Activated CD4-positive, alpha-beta T cell treated with anti-CD3 and anti-CD28 coated beads, Interleukin-2, amount 50 U/mL, for 16 hours (primary cell): ENCODE results near the gene SRP14.

Source experiments
- DNase-seq: peaks from one replicate; pipeline ENCODE4 v3.0.0-alpha.2; 2020

Gene SRP14

DNA sequence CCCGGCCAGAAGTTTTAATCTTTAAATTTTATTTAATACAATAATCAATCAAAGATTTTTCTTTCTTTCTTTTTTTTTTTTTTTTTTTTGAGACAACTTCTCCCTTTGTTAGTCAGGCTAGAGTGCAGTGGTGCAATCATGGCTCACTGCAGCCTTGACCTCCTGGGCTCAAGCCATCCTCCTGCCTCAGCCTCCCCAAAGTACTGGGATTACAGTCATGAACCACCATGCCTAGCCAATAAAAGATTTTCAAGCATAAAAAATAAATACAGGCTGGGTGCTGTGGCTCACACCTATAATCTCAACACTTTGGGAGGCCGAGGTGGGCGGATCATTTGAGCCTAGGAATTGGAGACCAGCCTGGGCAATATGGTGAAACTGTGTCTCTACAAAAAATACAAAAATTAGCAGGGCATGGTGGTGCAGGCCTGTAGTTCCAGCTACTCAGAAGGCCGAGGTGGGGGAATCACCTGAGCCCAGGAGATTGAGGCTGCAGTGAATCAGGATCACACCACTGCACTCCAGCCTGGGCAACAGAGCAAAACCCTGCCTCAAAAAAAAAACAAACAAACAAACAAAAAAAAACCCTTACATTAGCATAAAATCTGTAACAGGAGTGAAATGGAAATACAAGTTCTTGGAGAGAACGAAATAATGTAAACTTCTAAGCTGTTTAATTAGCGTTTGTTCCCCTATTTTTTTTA lies 29.1 kb upstream of the SRP14 start:
- no peak for DNase-seq

DNA sequence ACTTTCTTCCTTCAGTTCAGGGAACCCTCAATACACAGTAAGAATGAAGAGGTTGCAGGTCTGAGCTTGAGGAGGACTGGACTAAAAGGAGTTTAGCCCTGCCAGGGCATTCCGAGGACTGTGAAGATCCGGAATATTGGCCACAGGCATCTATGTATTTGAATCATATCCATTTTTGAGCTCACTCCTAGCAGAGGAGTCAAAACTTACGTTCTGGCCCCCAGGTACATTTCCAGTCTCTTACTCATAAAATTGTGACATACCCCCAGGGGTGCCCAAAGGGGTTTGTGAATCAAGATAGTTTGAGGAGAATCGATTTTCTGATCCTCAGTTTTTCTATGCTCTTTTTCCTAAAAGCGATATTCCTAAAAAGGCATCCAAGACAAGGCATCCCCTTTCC lies 27.6 kb upstream of the SRP14 start:
- no peak for DNase-seq

DNA sequence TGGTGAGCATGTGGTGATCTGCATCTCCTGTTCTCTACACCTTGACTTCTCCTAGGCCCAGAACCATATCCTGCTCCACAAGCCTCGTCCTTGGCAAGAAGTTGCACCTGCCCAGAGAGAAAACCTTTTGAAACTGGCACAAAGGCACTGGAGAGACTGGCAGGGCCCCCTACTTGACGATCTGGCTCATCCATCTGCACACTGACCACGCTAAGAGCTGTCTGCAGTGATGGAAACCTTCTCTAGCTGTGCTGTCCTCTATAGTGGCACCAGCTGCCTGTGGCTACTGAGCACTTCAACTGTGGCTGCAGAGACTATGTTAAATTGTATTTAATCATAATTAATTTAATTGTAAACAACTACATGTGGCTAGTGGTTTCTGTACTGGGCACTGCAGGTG lies 26.2 kb upstream of the SRP14 start:
- DNase-seq = no peak

DNA sequence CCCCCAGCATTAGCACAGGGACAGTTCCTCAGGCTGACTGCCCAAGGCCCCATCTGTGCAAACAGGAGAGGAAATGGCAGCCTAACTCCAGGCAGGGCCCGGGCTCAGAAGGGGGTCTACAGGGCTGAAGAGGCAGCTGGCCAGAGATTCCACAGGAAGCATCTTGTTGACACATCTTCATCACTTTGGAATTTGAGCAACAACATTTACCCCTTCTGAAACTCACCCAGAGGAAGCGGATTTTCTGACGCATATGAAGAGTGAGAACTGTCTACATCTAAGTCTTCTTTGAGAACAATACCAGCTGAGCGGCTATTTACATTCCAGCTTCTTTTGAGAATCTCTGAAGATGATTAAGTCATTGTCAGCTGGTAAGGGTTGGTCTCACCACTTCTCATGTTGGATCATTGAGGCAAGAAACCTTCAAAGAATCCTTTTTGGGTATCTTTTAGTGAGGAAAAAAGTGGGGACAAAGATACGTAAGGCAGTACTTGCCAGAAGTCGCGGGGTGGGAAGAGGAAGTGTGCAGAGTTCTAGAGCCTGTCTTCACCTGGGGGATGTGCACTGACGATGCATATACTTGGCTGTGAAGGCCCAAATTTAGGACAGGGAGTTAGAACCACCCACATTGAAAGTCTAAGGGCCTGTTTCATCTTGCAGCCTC lies 25.4 kb upstream of the SRP14 start:
- DNase-seq = peak; percentile 69

DNA sequence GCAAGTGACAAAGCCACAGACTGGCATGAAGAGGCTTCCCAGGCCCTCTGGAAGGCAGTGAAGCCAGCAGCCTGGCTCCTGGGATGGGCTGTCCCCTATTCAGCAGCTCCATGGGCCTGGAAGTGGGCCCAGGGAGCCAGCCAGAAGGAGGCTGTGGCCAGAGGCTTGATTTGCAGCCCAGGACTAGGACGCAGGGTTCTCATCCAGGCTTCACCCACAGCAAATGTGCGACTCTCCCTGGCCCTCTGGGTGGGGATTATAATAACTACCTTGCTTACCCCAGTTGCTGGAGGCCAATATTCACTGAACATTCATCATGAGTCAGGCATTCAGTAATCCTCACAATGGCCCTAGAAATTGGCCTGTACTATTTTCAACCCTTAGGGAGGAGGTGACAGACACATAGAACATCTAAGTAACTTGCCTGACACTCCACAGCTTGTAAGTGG lies 24.6 kb upstream of the SRP14 start:
- DNase-seq = no peak

DNA sequence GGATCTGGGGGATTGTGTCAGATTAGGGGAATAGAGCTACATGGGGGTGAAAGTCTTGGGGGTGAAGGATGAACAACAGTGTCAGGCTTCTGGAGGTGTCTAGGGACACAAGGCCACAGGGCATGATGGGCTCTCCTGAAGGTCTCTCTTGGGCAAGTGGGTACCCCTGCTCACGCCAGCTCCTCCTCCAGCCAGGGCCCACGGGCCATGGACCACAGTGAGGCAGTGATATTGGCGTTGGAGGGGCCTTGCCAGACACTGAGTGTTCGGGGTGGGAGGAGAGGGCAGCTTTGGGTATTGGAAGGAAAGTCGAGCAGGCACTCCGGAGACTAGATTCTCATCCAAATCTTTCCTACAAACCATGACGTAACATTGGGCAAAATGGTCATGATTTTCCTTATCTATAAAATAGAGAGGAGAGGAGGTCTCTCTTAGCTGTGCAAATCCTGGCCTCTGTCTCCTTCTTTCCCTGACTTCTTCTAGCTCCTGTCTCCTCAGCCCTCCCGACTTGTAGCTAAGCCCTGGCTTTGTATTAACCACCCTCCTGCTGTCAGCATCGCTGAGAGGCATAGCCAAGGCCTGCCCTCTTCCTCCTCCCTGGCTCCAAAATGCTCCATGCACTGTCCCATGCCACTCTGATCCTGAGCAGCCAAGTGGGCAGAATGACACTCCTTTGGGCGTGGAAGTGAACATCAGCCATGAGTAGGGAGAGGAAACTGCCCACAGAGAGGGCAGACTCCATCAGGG lies 24.0 kb upstream of the SRP14 start:
- DNase-seq = no peak

DNA sequence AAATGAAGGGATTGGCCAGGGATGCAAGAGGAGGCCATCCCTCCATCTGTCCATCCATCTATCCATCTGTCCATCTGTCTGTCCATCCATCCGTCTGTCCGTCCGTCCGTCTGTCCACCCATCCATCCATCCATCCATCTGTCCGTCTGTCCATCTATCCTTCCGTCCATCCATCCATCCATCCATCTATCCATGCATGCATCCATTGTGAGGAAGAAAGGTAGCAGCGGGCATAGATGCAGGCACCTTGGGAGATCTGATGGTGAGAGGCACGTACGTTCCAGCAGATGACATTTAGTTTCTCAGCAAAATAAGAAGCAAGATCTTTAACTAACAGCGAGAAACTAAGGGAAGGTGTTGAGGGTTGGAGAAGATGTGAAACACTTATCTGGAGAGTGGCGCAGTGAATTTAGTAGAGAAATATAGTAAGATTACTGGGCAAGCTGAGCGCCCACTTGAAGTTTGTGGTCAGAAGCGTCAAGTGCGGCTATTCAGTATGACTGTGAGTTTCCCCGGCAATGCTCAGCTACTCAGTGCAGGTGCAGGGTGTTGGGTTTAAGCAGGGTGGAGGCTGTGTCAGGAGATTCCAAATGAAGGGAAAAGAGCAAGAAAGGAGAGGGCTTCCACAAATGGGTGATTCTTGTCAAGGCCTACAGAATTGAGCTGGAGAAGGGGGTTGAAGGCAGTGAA lies 22.4 kb upstream of the SRP14 start:
- DNase-seq = peak; percentile 88

DNA sequence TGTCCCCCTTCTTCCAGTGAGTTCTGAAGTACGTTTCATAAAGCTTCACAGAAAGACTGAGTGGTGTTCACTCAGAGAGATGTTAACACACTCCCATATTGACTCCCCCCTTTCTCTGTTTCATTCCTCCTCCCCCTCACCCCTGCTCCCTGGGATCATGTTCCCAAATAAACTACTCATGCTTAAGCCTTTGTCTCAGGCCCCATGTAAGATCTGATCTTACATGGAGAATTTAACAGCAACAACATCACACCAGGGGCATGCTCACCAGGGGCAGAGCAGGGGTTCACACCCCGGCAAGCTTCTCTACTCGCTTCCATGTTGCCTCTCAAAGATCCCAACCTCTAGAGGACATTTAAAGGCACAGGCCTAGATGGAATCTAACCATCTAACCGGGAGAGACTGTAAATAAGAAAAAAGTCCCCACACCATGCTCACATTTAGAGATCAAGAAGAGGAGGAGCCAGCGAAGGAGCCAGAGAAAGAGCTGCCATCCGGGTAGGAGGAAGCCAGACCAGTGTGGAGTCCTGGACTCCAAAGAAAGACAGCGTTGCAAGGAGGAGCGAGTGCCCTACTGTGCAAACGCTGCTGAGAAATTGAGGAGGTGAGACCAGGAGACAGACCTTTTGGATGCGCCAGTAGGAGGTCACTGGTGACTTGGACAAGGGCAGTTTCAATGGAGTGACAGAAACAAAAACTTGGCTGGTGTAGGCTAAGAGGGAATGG lies 21.4 kb upstream of the SRP14 start:
- no peak for DNase-seq

DNA sequence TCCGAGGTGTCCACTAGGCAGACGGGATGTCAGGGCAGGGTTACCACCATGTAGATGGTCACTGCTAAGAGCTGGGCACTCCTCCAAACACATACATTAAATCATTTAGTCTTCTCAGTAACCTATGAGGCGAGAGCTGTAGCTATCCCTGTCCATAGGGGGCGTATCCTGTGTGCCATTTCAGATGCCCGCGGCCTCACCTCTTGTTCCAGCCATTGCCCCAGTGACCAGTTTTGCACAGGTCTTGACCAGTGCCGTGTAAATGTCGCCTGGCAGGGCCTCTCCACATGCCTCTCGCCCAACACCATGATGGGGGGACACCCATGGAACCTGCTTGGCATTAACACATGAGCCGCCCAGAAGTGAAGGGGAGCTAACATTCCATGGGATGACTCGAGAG lies 20.8 kb upstream of the SRP14 start:
- DNase-seq = no peak

DNA sequence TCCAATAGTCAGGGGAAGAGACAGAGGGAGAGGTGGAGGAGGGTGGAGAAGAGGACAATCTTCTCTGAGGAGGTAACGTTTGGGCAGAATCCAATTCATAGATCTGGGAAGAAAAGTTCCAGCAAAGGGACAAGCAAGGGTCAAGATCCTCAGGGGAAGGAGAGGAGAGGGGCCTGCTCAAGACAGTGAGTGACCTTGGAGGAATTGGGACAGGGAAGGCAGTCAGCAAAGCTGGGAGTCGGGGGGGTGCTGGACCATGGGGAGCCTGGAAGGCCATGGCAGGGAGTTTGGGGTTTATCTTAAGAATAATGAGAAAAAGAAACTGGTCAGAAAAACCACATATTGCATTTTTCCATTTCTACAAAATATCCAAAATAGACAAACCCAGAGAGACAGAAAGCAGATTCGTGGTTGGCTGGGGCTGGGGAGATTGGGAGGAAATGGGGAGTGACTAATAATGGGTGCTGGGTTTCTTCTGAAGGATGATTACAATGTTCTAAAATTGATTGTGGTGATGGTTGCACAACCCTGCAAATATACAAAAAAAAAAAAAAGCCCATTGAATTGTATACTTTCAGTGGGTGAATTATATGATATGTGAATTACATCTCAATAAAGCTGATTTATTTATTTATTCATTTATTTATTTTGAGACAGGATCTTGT lies 19.6 kb upstream of the SRP14 start:
- peak; percentile 66 for DNase-seq

DNA sequence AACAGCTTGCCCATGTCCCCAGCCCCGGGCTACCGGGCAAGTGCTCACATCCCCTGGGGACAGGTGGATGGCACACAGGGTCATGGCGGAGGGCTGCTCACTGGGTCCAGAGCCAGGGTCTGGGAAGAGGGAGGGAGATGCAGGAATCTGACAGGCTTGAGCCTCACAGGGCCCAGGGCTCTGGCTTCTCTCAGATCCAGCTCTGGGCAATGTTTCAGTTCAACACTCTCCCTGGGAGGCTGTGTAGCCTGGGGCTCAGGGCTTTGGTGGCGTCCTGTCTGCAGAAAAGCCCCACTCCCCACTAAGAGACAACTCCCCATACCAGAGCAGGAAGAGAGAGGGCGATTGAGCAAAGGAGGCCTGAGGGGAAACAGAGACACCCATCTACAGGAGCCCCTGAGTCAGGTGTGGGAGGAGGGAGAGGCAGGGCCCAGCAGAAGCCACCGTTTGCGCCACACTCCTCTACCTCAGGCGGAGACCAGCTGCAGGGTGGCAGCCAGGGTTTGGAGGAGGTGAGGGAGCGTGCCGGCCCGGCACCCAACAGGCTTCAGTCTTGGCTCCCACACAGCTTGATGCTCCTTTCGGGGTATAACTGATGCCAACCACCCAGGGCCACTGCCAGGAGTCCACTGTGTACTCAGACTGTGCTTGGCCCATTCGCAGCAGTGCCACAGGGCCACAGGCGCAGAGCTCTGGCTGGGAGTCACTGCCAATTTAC lies 16.8 kb upstream of the SRP14 start:
- no peak for DNase-seq

DNA sequence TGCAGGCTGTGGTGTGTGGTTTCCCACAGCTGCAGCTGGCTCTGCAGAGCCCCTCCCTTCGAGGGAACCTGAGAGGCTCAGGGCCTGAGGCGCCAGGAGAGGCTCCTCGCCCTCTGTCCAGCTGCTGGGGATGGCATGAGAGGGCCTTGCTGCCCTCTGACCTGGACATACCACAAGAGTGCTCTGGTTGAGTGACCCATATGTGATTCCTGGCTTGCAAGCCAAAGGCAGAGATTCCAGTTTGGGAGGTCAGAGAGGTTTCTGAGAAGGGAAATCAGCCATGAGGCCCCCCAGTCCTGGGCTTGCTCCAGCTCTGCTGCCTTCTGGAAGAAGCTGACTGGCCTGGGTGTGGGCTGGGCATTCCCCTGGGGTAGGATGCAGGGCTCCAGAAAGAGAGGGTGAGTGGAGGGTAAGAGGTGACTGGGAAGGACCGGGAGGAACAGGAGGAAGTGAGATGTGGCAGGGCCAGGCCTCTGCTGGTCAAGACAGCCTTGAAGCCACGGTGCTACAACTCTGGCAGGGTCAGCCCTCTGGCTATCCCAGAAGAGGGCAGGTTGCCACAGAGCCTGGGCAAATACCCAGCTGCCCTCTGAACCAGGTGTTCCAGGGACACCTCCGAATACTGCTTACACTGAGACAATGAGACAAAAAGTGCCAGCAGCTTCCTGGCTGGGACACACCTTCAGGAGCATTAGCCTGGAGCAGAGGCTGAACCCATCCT lies 16.0 kb upstream of the SRP14 start:
- peak; percentile 48 for DNase-seq

DNA sequence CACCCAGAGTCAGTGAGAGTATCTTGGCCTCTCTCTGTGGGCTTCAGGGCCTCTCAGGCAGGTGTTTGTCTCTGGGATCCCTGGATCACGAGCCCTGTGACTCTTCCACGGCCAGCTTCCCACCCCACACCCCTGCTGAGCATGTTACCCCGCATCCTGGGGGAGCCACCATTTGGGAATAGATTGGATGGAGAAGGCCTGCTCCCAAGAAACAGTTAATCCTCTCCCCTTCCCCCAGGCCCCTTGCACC lies 15.5 kb upstream of the SRP14 start:
- no peak for DNase-seq

DNA sequence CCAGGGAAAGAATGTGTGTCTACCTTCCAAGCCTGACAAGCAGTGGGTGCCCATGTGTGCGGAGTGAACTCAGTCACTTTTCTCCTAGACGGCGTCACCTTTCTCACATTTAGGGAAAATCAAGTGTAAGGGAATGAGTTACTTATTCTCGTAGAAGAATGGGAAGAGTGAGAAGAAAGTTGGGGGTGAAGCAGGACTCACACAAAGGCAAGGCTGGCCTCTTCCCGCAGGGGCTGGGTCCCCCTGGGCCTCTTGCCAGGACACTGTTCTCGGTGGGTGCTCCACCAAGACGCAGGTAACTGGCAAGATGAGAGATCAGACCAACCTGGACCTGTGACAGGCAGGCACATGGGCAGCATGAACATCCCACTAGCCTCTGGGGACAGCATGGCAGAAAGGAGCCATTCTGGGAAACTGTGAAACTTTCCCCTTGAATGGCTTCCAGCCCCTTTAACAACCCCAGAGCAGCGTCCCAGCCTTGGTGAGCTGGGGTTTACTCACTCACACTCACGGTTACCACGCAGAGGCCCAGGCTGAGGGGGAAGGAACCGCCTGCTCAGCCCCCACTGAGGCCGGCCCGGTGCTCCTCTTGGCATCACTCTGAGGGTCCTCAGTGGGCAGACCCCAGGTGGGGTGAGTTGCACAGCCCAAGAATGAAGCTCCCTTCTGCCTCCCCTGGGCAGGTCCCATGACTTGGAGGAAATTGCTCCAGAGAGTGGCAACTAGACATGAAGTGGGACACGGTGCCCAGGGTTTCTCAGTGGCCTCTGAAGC lies 15.0 kb upstream of the SRP14 start:
- DNase-seq = no peak

DNA sequence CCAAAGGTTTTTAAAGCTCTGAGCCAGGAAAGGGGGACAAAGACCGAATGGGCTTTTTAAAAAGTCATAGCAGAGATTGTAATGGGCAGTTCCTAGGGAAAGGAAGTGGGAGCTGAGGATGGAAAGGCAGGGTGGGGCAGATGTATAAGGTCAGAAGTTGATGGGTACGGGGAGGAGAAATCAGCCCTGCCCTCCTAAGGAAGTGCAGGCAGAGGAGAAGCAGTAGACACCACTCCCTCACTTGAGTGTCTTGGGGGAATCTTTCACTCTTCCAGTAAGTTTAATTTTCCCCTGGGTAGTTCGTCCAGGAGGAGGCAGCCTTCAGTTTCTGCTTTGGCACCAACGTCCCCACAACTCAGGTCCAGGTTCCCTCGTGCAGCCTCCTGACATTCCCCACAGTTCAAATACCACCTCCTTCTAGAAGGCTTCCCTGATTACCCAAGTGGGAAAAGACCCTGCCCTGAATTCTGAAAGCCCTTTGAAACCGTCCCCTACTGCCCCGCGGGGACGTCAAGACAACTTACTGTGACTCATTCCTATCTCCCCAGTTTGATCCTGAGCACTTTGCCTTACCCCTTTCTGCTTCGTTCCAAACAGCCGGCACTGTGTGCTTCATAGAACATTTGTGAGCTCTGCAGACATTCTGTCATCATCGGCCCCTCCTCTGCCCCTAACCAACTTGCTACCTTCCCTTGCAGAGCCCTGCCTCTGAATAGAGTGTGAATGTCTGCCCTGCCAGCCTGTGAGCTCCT lies 14.3 kb upstream of the SRP14 start:
- DNase-seq = no peak

DNA sequence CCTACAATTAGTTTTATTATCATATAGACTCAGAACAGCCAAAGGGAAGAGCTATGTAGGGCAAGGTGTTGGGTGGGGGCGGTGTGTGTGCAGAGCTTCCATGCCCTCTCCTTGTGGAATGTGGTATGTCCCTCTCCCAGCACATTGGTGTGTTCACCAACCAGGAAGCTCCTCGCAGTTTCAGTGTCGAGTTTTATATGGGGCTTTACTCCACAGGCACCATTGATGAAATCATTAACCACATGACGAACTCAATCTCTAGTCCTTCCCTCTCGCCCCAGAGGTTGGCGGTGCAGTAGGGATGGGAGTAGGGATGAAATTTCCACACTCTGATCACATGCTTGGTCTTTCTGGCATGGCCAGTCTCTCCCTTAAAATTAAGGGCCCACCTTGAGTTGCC lies 13.6 kb upstream of the SRP14 start:
- no peak for DNase-seq

DNA sequence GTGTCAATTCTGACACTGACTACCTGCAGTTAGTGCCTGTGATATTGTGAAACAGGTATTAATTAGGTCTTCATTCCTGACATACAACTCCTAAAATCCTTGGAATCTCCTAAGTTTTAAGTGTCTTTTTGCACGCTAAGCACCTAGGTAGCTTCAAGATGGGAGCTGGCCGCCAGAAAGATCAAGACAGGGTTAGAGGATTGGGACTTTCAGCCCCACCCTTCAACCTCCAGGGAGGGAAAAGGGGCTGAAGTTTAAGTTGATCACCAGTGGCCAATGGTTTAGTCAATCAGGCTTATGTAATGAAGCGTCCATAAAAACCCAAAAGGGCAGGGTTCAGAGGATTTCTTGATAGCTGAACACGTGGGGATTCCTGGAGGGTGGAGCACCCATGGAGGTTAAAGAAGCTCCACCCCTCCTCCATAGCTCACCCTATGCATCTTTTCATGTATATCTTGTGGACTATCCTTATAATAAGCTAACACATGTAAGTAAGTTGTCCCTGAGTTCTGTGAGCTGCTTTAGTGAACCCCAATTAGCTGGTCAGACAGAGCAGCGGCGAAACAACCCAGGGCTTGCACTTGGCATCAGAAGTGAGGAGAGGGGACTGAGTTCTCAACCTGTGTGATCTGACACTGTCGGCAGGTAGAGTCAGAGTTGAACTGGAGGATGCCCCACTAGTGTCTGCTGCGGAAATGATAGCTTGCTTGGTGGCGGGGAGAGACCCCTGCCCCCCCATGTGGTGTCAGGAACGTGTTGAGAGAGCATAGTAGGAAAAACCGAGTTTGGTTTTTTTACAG lies 12.8 kb upstream of the SRP14 start:
- DNase-seq = no peak

DNA sequence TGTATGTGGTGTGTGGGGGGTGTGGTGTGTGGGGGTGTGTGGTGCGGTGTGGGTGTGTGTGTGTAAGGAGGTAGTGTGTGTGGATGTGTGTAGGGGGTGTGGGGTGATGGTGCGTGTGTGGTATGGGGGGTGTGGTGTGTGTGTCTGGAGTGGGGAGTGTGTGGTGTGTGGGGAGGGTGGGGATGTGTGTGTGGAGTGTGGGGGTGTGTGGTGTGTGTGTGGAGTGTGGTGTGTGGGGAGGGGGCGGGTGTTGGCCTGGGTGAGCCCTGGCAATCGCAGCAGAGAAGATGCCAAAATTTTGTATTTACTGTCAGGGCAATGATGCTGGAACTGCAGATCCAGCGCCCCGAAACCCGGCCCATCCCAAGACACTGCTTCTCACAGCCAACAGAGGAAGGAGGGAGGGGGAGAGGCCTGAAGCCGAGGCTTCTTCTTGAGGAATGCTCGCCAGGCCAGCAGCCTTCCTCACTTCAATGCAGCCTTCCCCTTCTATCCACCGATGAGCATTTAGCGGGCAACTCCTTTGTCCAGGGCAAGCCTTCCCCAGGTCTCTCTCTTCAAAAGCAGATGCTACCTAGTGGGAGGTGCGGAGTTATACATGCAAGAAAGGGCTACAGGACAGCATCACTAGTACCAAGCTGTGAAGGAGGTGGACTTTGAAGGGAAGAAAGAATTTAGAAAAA lies 11.9 kb upstream of the SRP14 start:
- DNase-seq = no peak
